ENCODE results near the gene PLEKHG3.

GRCh38 chr14:64759555-64759938, 55.3 kb downstream of the PLEKHG3 start:
- TF ChIP-seq CTCF (IDR thresholded peaks at IDR 0.05 in 2 of 3, conservative IDR thresholded peaks at IDR 0.05 in 1 of 3; ENCODE audit: control insufficient read depth in 2 of 3, extremely low read depth in 1 of 3, insufficient read depth in 1 of 3, low read depth in 3 of 3, low read length in 3 of 3) (no peak), POLR2AphosphoS5 (IDR thresholded peaks at IDR 0.05; ENCODE audit: low read length) (no peak), CHD1 (IDR thresholded peaks at IDR 0.05; ENCODE audit: low read depth, low read length) (no peak), BACH1 (IDR thresholded peaks at IDR 0.05; ENCODE audit: borderline replicate concordance) (no peak), NR2F1 (conservative IDR thresholded peaks at IDR 0.05) (no peak), ATF7 (IDR thresholded peaks at IDR 0.05; ENCODE audit: low read depth) (no peak), RUNX3 (IDR thresholded peaks at IDR 0.05; ENCODE audit: low read length) (no peak)
